ENCODE measurements around the gene GARIN5A. TPM values are rescaled to one million over a fixed set of nuclear protein-coding genes. Genes with fewer than 3 reads are reported as not detected.
A peak's percentile ranks its signal among the peaks of the same experiment; 100 is the strongest.

GARIN5A gene
- 8.1 and 9.1 TPM in 2 replicates for total RNA-seq (2021; fragmentation: NEBNext Ultra II Directional; extraction: Animal tissue kit (Norgen Biotek cat#: 25700))
- 18.5 and 31.5 TPM in 2 replicates for polyA plus RNA-seq (2011; rRNA removed)
- polyA plus RNA-seq (2011; cell fraction: cytosol; rRNA removed) = 17.2 TPM
- 18.7 TPM for polyA plus RNA-seq (2011; cell fraction: nucleus; rRNA removed)
- 6.0 to 10.7 TPM (median 8.0 TPM) in 4 replicates for polyA plus RNA-seq (2012, experiment 1 of 2)
- 10.8 TPM for polyA plus RNA-seq (2012, experiment 2 of 2)
- polyA plus RNA-seq (2013, experiment 1 of 2) = 10.7 TPM
- polyA plus RNA-seq (2013, experiment 2 of 2) = 10.1 TPM
- polyA minus RNA-seq (2011; rRNA and poly(A)+ RNA removed) = 1.7 and 2.5 TPM in 2 replicates
- polyA minus RNA-seq (2011; cell fraction: cytosol; rRNA and poly(A)+ RNA removed) = 5.8 TPM
- polyA minus RNA-seq (2011; cell fraction: nucleus; rRNA and poly(A)+ RNA removed) = 4.2 TPM
- long read RNA-seq, experiment 1, transcript FAM71E1-202 (5 exons, 1,225 nt) = major isoform, 5 of 12 reads
- long read RNA-seq, experiment 1, partial matches to known transcripts = 2 of 12 reads
- long read RNA-seq, experiment 1, other reads (novel, unspliced or antisense) = 2 of 12 reads
- long read RNA-seq, experiment 2, partial matches to known transcripts = 0 of 2 reads
- long read RNA-seq, experiment 2, other reads (novel, unspliced or antisense) = 0 of 2 reads

DNA sequence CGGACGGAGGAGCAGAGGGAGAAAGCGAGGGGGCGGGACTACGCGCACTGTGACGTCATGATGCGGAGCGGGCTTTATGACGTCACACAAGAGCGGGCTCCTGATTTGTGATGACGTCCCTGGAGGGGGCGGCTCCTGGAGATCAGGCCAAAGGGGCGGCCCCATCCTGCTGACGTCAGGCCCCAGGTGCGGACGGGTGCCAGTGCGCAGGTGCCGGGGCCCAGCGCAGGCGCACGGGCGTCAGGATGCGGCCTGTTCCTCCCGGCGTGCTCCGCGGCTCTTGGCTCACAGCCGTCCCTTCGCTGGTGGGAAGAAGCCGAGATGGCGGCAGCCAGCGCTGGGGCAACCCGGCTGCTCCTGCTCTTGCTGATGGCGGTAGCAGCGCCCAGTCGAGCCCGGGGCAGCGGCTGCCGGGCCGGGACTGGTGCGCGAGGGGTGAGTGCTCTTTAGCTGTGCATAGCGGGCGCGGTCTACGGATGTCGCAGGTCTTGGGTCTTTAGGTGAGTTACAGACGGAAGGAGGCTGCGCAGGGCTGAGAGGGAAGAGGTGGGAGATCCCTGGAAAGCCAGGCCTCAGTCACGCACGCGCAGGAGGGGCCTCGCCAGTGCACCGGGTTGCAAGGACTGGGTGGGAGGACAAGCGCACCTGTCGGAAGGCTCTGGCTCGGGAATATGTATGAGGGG is at the start of gene GARIN5A, which contains the start of gene EMC10:
TSS of gene GARIN5A (minus strand) at position 625 of the 683 bp plus-strand sequence. CDS start at position 165, 460 bp downstream.
TSS of gene EMC10 (plus strand) at position 284 of the 683 bp plus-strand sequence. CDS start at position 322, 38 bp downstream.
- DNase-seq (ENCODE audit: low read depth in 1 of 2, low spot score in 2 of 2) (peak; percentile 93 to 98), FAIRE-seq (no peak)
- Histone ChIP-seq H3K18ac (ENCODE audit: extremely low read depth, low read length) (peak within 1 kb of the TSS; percentile 95), H3K79me2 (ENCODE audit: control insufficient read depth in 1 of 2, insufficient read depth in 2 of 2, low read length in 2 of 2) (peaks cover 4 to 16% of the 10 kb centered on the region in 2 experiments; a peak in 3 of 4 replicates), H4K91ac (replicated peaks; ENCODE audit: insufficient read length, low read length) (peak within 1 kb of the TSS; percentile 90), H3K23me2 (ENCODE audit: low read depth, low read length) (peaks cover 2% of the 10 kb centered on the region; the same call in 1 of the 2 replicates), H2BK20ac (ENCODE audit: low read length) (no peak within 1 kb of the TSS), H3K79me1 (ENCODE audit: low read depth, low read length) (peaks cover 10% of the 10 kb centered on the region), H3K4me2 (ENCODE audit: insufficient read depth in 1 of 2, low read depth in 2 of 2, low read length in 2 of 2) (peak within 1 kb of the TSS; percentile 59 to 69), H3K4me1 (replicated peaks in 1 of 4; ENCODE audit: control insufficient read depth in 3 of 4, insufficient read depth in 4 of 4, low read length in 3 of 4) (no peaks in the 10 kb centered on the region), H4K5ac (ENCODE audit: insufficient read length, low read depth, low read length) (peak within 1 kb of the TSS; percentile 85), H3K9ac (replicated peaks in 1 of 4; ENCODE audit: extremely low read depth in 1 of 4, low read depth in 3 of 4, low read length in 3 of 4) (peak within 1 kb of the TSS; percentile 79 to 95 (median 86)), H4K20me1 (replicated peaks in 1 of 2; ENCODE audit: control insufficient read depth in 1 of 2, insufficient read depth in 2 of 2, low read length in 2 of 2) (peaks cover 6 to 8% of the 10 kb centered on the region in 2 experiments), H2BK120ac (replicated peaks; ENCODE audit: low read depth, low read length) (peak within 1 kb of the TSS; percentile 80), H3K27me3 (replicated peaks in 1 of 4; ENCODE audit: control insufficient read depth in 3 of 4, extremely low read depth in 1 of 4, insufficient read depth in 3 of 4, low read length in 3 of 4) (no peaks in the 10 kb centered on the region; a peak in 1 of 7 replicates), H3K23ac (ENCODE audit: insufficient read length) (no peak within 1 kb of the TSS), H3K4me3 (ENCODE audit: extremely low read depth in 1 of 4, insufficient read depth in 2 of 4, low read depth in 3 of 4, low read length in 4 of 4) (peak within 1 kb of the TSS; percentile 79 to 92 (median 85)), H2BK5ac (ENCODE audit: low read depth, low read length) (peak within 1 kb of the TSS; percentile 95; the same call in 1 of the 2 replicates), H3K4ac (replicated peaks; ENCODE audit: insufficient read length, low read depth, low read length) (peak within 1 kb of the TSS; percentile 88), H2BK12ac (ENCODE audit: low read depth, low read length) (peak within 1 kb of the TSS; percentile 75; the same call in 1 of the 2 replicates), H3K56ac (replicated peaks; ENCODE audit: insufficient read length, low read depth, low read length) (peak within 1 kb of the TSS; percentile 88), H3K9me3 (ENCODE audit: insufficient read depth in 2 of 2, low read depth in 1 of 2, low read length in 1 of 2) (peaks cover 3 to 6% of the 10 kb centered on the region in 2 experiments; a peak in 3 of 4 replicates), H2BK15ac (ENCODE audit: low read length) (peak within 1 kb of the TSS; percentile 61; the same call in 1 of the 2 replicates), H3K36me3 (ENCODE audit: control insufficient read depth in 2 of 4, insufficient read depth in 4 of 4, low read length in 3 of 4) (peaks cover 2 to 31% (median 8%) of the 10 kb centered on the region in 4 experiments; a peak in 5 of 8 replicates), H2AK5ac (ENCODE audit: low read depth, low read length) (no peak within 1 kb of the TSS), H3K14ac (ENCODE audit: insufficient read length) (no peak within 1 kb of the TSS), H2AFZ (ENCODE audit: low read length) (peak within 1 kb of the TSS; percentile 21; the same call in 1 of the 2 replicates), H3K27ac (ENCODE audit: low read depth, low read length) (peak within 1 kb of the TSS; percentile 86), H4K8ac (ENCODE audit: extremely low read depth, insufficient read depth, low read length) (peak within 1 kb of the TSS; percentile 95)
- CTCF ChIA-PET (ENCODE audit: partially characterized antibody) = interaction anchor here (1.1 kb wide), 1 partner anchor 446 kb away, joined by 3 read pairs; no protein-coding TSS in a partner anchor
- 2% methylated on average over 46 of the region's 58 CpGs; no CpG with 5 or more reads in 1 of the 2 experiments for WGBS, 2 experiments (ENCODE audit: extremely low coverage in 1 of 2, insufficient coverage in 1 of 2, insufficient read length in 1 of 2, insufficient replicate concordance in 2 of 2, low coverage in 1 of 2, low lambda C conversion rate in 2 of 2, missing lambda C conversion rate in 1 of 2)
- POLR2A ChIA-PET (ENCODE audit: partially characterized antibody) = interaction anchor here (1.5 to 2.7 kb wide), 4 partner anchors 9 to 15 kb away, joined by 4 to 12 read pairs (median 6); no protein-coding TSS in a partner anchor
- peak; percentile 64; the same call in 1 of the 2 replicates for TF ChIP-seq BRCA1 (IDR thresholded peaks at IDR 0.05; ENCODE audit: low read depth, low read length)
- TF ChIP-seq CREB1 (IDR thresholded peaks at IDR 0.05) = peak; percentile 100
- TF ChIP-seq PHF8 (conservative IDR thresholded peaks at IDR 0.05; ENCODE audit: low read depth, low read length) = peak; percentile 99
- no peak for TF ChIP-seq EGR1 (IDR thresholded peaks at IDR 0.05; ENCODE audit: borderline replicate concordance, low read depth, low read length)
- peak; percentile 69 for TF ChIP-seq KDM4A (IDR thresholded peaks at IDR 0.05; ENCODE audit: low read depth, low read length, severe bottlenecking)
- no peak for TF ChIP-seq SAP30 (IDR thresholded peaks at IDR 0.05; ENCODE audit: insufficient read depth, insufficient replicate concordance, low read length)
- TF ChIP-seq CHD1 (IDR thresholded peaks at IDR 0.05; ENCODE audit: low read depth, low read length) = no peak
- no peak for TF ChIP-seq BACH1 (IDR thresholded peaks at IDR 0.05; ENCODE audit: low read length)
